Measurements from ENCODE around the gene NOB1.

Gene NOB1

DNA sequence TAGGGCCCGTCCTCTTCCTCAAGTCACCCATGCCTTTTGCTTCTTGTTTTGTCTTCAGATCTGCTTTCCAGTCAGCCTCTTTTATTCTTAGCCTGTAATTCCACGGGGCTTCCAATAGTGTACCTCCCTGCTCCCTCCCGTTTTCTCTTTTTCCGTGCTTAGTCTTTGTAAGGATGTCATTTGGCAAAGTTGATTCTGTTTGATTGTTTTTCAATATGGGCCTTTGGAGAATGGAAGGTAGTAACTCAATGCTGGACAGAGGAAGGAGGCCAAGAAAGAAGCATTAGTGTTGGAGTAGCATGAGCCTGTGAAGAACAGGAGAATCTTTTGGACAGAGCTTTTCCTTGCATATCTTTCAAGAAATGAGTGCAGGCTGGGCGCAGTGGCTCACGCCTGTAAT lies 13.9 kb upstream of the NOB1 start:
- TF ChIP-seq FOXP2 (optimal IDR thresholded peaks at IDR 0.05; ENCODE audit: borderline replicate concordance, extremely low read depth, extremely low read length, insufficient read depth): no peak
- no peak for TF ChIP-seq POLR2AphosphoS5 (IDR thresholded peaks at IDR 0.05; ENCODE audit: low read depth, low read length)
- TF ChIP-seq, protein P1, sequence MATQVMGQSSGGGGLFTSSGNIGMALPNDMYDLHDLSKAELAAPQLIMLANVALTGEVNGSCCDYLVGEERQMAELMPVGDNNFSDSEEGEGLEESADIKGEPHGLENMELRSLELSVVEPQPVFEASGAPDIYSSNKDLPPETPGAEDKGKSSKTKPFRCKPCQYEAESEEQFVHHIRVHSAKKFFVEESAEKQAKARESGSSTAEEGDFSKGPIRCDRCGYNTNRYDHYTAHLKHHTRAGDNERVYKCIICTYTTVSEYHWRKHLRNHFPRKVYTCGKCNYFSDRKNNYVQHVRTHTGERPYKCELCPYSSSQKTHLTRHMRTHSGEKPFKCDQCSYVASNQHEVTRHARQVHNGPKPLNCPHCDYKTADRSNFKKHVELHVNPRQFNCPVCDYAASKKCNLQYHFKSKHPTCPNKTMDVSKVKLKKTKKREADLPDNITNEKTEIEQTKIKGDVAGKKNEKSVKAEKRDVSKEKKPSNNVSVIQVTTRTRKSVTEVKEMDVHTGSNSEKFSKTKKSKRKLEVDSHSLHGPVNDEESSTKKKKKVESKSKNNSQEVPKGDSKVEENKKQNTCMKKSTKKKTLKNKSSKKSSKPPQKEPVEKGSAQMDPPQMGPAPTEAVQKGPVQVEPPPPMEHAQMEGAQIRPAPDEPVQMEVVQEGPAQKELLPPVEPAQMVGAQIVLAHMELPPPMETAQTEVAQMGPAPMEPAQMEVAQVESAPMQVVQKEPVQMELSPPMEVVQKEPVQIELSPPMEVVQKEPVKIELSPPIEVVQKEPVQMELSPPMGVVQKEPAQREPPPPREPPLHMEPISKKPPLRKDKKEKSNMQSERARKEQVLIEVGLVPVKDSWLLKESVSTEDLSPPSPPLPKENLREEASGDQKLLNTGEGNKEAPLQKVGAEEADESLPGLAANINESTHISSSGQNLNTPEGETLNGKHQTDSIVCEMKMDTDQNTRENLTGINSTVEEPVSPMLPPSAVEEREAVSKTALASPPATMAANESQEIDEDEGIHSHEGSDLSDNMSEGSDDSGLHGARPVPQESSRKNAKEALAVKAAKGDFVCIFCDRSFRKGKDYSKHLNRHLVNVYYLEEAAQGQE (IDR thresholded peaks at IDR 0.05; ENCODE audit: insufficient read depth in 1 of 2, low read depth in 2 of 2, low read length in 2 of 2): no peak
- TF ChIP-seq SIN3A (IDR thresholded peaks at IDR 0.05; ENCODE audit: borderline replicate concordance, insufficient read depth, low read length): no peak
- TF ChIP-seq TAF1 (IDR thresholded peaks at IDR 0.05; ENCODE audit: borderline replicate concordance, insufficient read depth, low read length): no peak

GRCh38 chr16:69767459-69768229 lies 12.9 kb upstream of the NOB1 start:
- TF ChIP-seq TAF1 (IDR thresholded peaks at IDR 0.05; ENCODE audit: borderline replicate concordance, insufficient read depth, low read length): no peak
- no peak for TF ChIP-seq POLR2AphosphoS5 (IDR thresholded peaks at IDR 0.05; ENCODE audit: low read depth, low read length)
- TF ChIP-seq FOXP2 (optimal IDR thresholded peaks at IDR 0.05; ENCODE audit: borderline replicate concordance, extremely low read depth, extremely low read length, insufficient read depth): no peak
- TF ChIP-seq, protein P1 (IDR thresholded peaks at IDR 0.05; ENCODE audit: insufficient read depth in 1 of 2, low read depth in 2 of 2, low read length in 2 of 2): no peak
- TF ChIP-seq SIN3A (IDR thresholded peaks at IDR 0.05; ENCODE audit: borderline replicate concordance, insufficient read depth, low read length): no peak

DNA sequence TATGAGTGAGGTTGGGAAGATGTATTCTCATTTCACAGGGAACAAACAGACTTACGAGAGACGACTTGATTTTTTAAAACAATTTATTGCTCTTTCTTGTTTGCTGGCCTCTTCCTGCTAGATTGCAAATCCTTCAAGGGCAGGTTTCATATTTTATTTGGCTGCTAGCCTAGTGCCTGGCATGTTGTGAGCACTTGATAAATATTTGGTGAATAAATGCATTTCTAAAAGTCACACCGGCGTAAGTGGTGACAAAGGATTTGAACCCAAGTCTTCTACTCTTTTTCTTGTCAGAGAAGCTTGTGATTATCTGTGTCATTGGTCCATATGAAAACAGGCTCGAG lies 8.8 kb upstream of the NOB1 start:
- TF ChIP-seq SIN3A (IDR thresholded peaks at IDR 0.05; ENCODE audit: borderline replicate concordance, insufficient read depth, low read length) (no peak), TAF1 (IDR thresholded peaks at IDR 0.05; ENCODE audit: borderline replicate concordance, insufficient read depth, low read length) (no peak), FOXP2 (optimal IDR thresholded peaks at IDR 0.05; ENCODE audit: borderline replicate concordance, extremely low read depth, extremely low read length, insufficient read depth) (no peak), POLR2AphosphoS5 (IDR thresholded peaks at IDR 0.05; ENCODE audit: low read depth, low read length) (no peak)
- TF ChIP-seq, protein P1 (IDR thresholded peaks at IDR 0.05; ENCODE audit: insufficient read depth in 1 of 2, low read depth in 2 of 2, low read length in 2 of 2): no peak

DNA sequence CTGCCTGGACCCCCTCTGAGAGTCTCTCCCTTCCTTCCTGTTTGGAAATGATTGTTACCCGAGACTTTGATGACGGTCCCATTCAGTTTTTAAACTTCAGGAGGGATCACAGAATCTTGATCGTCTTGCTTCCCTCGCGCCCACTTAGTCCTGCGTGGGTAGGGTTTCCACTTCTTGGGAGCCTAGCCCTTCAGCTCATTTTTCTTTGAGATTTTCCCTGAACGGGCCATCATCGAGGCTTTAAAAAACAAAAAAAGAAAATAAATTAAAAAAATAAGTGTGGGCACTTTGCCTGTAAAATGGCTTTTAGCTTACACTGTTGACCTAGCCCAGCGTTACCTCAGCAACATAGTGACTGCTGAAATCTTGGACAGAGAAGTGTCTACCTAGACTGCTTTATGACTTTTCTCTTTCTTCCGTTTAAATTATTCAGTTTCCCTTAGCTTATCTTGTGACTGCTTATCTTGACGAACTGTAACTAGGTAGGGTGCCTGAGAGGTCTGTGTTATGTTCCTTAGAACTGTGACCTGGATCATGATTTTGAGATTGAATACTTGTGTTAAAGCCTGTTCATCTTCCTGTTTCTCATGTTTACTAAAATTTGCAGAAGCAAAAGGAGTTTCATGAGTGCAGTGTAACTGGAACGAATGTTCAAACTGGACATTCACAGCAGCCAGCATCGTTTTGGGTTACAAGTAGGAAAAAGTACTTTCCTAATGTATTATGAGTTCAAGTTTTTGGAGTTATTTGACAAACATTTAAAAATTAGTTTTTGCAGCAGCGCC lies 8.3 kb upstream of the NOB1 start:
- no peak for TF ChIP-seq TAF1 (IDR thresholded peaks at IDR 0.05; ENCODE audit: borderline replicate concordance, insufficient read depth, low read length)
- TF ChIP-seq, protein P1 (IDR thresholded peaks at IDR 0.05; ENCODE audit: insufficient read depth in 1 of 2, low read depth in 2 of 2, low read length in 2 of 2): no peak
- no peak for TF ChIP-seq SIN3A (IDR thresholded peaks at IDR 0.05; ENCODE audit: borderline replicate concordance, insufficient read depth, low read length)
- TF ChIP-seq POLR2AphosphoS5 (IDR thresholded peaks at IDR 0.05; ENCODE audit: low read depth, low read length): no peak
- TF ChIP-seq FOXP2 (optimal IDR thresholded peaks at IDR 0.05; ENCODE audit: borderline replicate concordance, extremely low read depth, extremely low read length, insufficient read depth): no peak
